SU-DHL-6 (cell line): Measurements from ENCODE around the gene SERPINB8.

Experiments used
- H2AFZ ChIP-seq: fragments of 200-600 bp; sonication (generic); 2 replicates; pipeline ENCODE4 v1.6.1; 2014; ENCODE audit warnings: low read depth, mild to moderate bottlenecking, moderate library complexity, mixed read lengths, antibody characterized with exemption, low read length; ENCODE audit not compliant: severe bottlenecking
- H3F3A ChIP-seq: fragments of 200-600 bp; shearing (Covaris generic); 2 replicates; pipeline ENCODE4 v1.6.0; 2016; ENCODE audit warnings: antibody characterized with exemption, mild to moderate bottlenecking; ENCODE audit not compliant: insufficient read depth
- H3K27ac ChIP-seq: fragments of 200-600 bp; sonication (generic); 2 replicates; pipeline ENCODE4 v1.5.1; 2016; ENCODE audit warnings: low read depth, mild to moderate bottlenecking, low read length, moderate library complexity, mixed read lengths
- H3K27me3 ChIP-seq: fragments of 200-600 bp; sonication (generic), shearing (Covaris generic); 2 replicates; pipeline ENCODE4 v1.6.0; 2014; ENCODE audit warnings: mild to moderate bottlenecking, low read length
- H3K36me3 ChIP-seq: fragments of 200-600 bp; sonication (generic); 2 replicates; pipeline ENCODE4 v1.6.1; 2014; ENCODE audit warnings: mild to moderate bottlenecking, low read length, mixed read lengths
- H3K4me2 ChIP-seq: fragments of 300-600, 200-600 bp; shearing (Covaris generic), sonication (generic); 2 replicates; pipeline ENCODE4 v1.6.0; 2014; ENCODE audit warnings: low read length, low read depth, mild to moderate bottlenecking; ENCODE audit not compliant: poor library complexity, severe bottlenecking
- H3K4me3 ChIP-seq: fragments of 200-600 bp; sonication (generic); 2 replicates; pipeline ENCODE4 v1.5.1; 2014; ENCODE audit warnings: antibody characterized with exemption, low read length, mild to moderate bottlenecking, mixed read lengths; ENCODE audit not compliant: insufficient read depth, poor library complexity, severe bottlenecking
- H3K79me2 ChIP-seq: fragments of 200-600 bp; sonication (generic); 2 replicates; pipeline ENCODE4 v1.6.1; 2014; ENCODE audit warnings: mild to moderate bottlenecking, low read length, moderate library complexity; ENCODE audit not compliant: insufficient read depth
- H3K9ac ChIP-seq: fragments of 200-600 bp; sonication (generic); 2 replicates; pipeline ENCODE4 v1.7.0; 2014; ENCODE audit warnings: mild to moderate bottlenecking, low read length
- H3K9me2 ChIP-seq: fragments of 200-600 bp; sonication (generic); replicated peaks from 2 replicates; pipeline ENCODE4 v1.6.1; 2014; ENCODE audit warnings: low read length; ENCODE audit not compliant: insufficient read depth
- H3K9me3 ChIP-seq: fragments of 200-600 bp; sonication (generic); 2 replicates; pipeline ENCODE4 v1.6.1; 2014; ENCODE audit warnings: low read length, mixed read lengths; ENCODE audit not compliant: insufficient read depth
- H4K20me1 ChIP-seq: fragments of 200-600 bp; sonication (generic); 2 replicates; pipeline ENCODE4 v1.6.1; 2014; ENCODE audit warnings: low read depth, mild to moderate bottlenecking, antibody characterized with exemption, low read length, moderate library complexity, mixed read lengths
- CTCF ChIP-seq: fragments of 200-600 bp; sonication (generic); IDR thresholded peaks from one replicate; pipeline ENCODE4 v1.5.1; 2017; ENCODE audit warnings: antibody characterized with exemption, mild to moderate bottlenecking, low read length, moderate library complexity; ENCODE audit not compliant: insufficient read depth, poor library complexity, severe bottlenecking
- EZH2phosphoT487 ChIP-seq: fragments of 200-600 bp; sonication (generic), shearing (Covaris generic); conservative IDR thresholded peaks from 2 replicates; pipeline ENCODE4 v1.6.1; 2018; ENCODE audit warnings: mild to moderate bottlenecking, antibody characterized with exemption, low read length, moderate library complexity, mixed read lengths

The SERPINB8 gene

GRCh38 chr18:63953811-63954210 is 16.1 kb upstream of the SERPINB8 start:
- Histone ChIP-seq H3K9ac (no peak overlapping the region), H3F3A (no peaks in the 10 kb centered on the region), H3K27ac (no peak overlapping the region), H3K79me2 (no peaks in the 10 kb centered on the region), H3K27me3 (no peaks in the 10 kb centered on the region), H3K9me3 (no peaks in the 10 kb centered on the region), H3K9me2 (no peaks in the 10 kb centered on the region), H4K20me1 (no peaks in the 10 kb centered on the region), H2AFZ (no peak overlapping the region), H3K4me3 (no peak overlapping the region), H3K4me2 (no peak overlapping the region), H3K36me3 (no peaks in the 10 kb centered on the region)
- TF ChIP-seq EZH2phosphoT487: no peak
- TF ChIP-seq CTCF: no peak

- TF ChIP-seq EZH2phosphoT487 (no peak), CTCF (no peak)
- no peak overlapping the region for H3K4me2 ChIP-seq
- no peaks in the 10 kb centered on the region for H3F3A ChIP-seq
- no peaks in the 10 kb centered on the region for H3K79me2 ChIP-seq
- H3K9me3 ChIP-seq: no peaks in the 10 kb centered on the region
- no peak overlapping the region for H3K9ac ChIP-seq
- no peak overlapping the region for H3K4me3 ChIP-seq
- H3K36me3 ChIP-seq: no peaks in the 10 kb centered on the region
- H3K9me2 ChIP-seq: no peaks in the 10 kb centered on the region
- no peaks in the 10 kb centered on the region for H4K20me1 ChIP-seq
- no peaks in the 10 kb centered on the region for H3K27me3 ChIP-seq
- H2AFZ ChIP-seq: no peak overlapping the region
- H3K27ac ChIP-seq: no peak overlapping the region
Observed at GRCh38 chr18:63956755-63957154, 13.1 kb upstream of the SERPINB8 start.

GRCh38 chr18:63960891-63961290 is 9.0 kb upstream of the SERPINB8 start:
- no peaks in the 10 kb centered on the region for H3K79me2 ChIP-seq
- H3K4me3 ChIP-seq: no peak overlapping the region
- TF ChIP-seq EZH2phosphoT487: no peak
- TF ChIP-seq CTCF: no peak
- no peaks in the 10 kb centered on the region for H3F3A ChIP-seq
- H3K9ac ChIP-seq: no peak overlapping the region
- H3K9me2 ChIP-seq: no peaks in the 10 kb centered on the region
- no peak overlapping the region for H2AFZ ChIP-seq
- H3K27me3 ChIP-seq: no peaks in the 10 kb centered on the region
- no peaks in the 10 kb centered on the region for H3K36me3 ChIP-seq
- no peaks in the 10 kb centered on the region for H3K9me3 ChIP-seq
- no peak overlapping the region for H3K4me2 ChIP-seq
- no peak overlapping the region for H3K27ac ChIP-seq
- H4K20me1 ChIP-seq: no peaks in the 10 kb centered on the region

GRCh38 chr18:63961435-63961980 is 8.4 kb upstream of the SERPINB8 start:
- Histone ChIP-seq H4K20me1 (no peaks in the 10 kb centered on the region), H3K27me3 (no peaks in the 10 kb centered on the region), H2AFZ (no peak overlapping the region), H3K27ac (no peak overlapping the region), H3F3A (no peaks in the 10 kb centered on the region), H3K79me2 (no peaks in the 10 kb centered on the region), H3K9ac (no peak overlapping the region), H3K36me3 (no peaks in the 10 kb centered on the region), H3K9me3 (no peaks in the 10 kb centered on the region), H3K4me3 (no peak overlapping the region), H3K4me2 (no peak overlapping the region), H3K9me2 (no peaks in the 10 kb centered on the region)
- TF ChIP-seq CTCF: no peak
- no peak for TF ChIP-seq EZH2phosphoT487
